GM23338 (cell line): ENCODE measurements around the gene TP73. TPM values are rescaled to one million over a fixed set of nuclear protein-coding genes. Genes with fewer than 3 reads are reported as not detected.

ENCODE experiments used
- ATAC-seq: fragments of 200-7000 bp; cut with Tn5 transposase; 3 replicates; pipeline ENCODE4 v1.9.1; 2020
- DNase-seq: peaks from one replicate; pipeline ENCODE4 v3.0.0-alpha.2; 2015; ENCODE audit warnings: low spot score
- H2AFZ ChIP-seq: fragments of 200-600 bp; sonication (generic); 2 replicates; pipeline ENCODE4 v1.8.0; 2016; ENCODE audit warnings: antibody characterized with exemption, mild to moderate bottlenecking, moderate library complexity
- H3F3A ChIP-seq: fragments of 200-600 bp; sonication (generic); replicated peaks from 2 replicates; pipeline ENCODE4 v1.8.0; 2017; ENCODE audit warnings: antibody characterized with exemption, mixed run types, low read depth
- H3K27ac ChIP-seq: fragments of 200-600 bp; sonication (generic); 2 replicates; pipeline ENCODE4 v1.6.1; 2016; ENCODE audit warnings: low read depth
- H3K27me3 ChIP-seq: fragments of 200-600 bp; sonication (generic); 2 replicates; pipeline ENCODE4 v1.8.0; 2016; ENCODE audit warnings: mild to moderate bottlenecking, mixed run types, moderate library complexity; ENCODE audit not compliant: insufficient read depth
- H3K36me3 ChIP-seq: fragments of 200-600 bp; sonication (generic); 2 replicates; pipeline ENCODE4 v1.8.0; 2016; ENCODE audit warnings: mild to moderate bottlenecking; ENCODE audit not compliant: insufficient read depth
- H3K4me1 ChIP-seq: fragments of 200-600 bp; sonication (generic); 2 replicates; pipeline ENCODE4 v1.8.0; 2016; ENCODE audit warnings: mild to moderate bottlenecking, moderate library complexity; ENCODE audit not compliant: insufficient read depth
- H3K4me2 ChIP-seq: fragments of 200-600 bp; sonication (generic); 2 replicates; pipeline ENCODE4 v1.7.1; 2017; ENCODE audit warnings: mixed run types
- H3K4me3 ChIP-seq: fragments of 200-600 bp; sonication (generic); 2 replicates; pipeline ENCODE4 v1.6.1; 2016; ENCODE audit warnings: mixed run types
- H3K79me2 ChIP-seq: fragments of 200-600 bp; sonication (generic); replicated peaks from 2 replicates; pipeline ENCODE4 v1.8.0; 2017; ENCODE audit warnings: mild to moderate bottlenecking; ENCODE audit not compliant: insufficient read depth
- H3K9me2 ChIP-seq: fragments of 200-600 bp; sonication (generic); 2 replicates; pipeline ENCODE4 v1.8.0; 2017; ENCODE audit not compliant: insufficient read depth
- H4K20me1 ChIP-seq: fragments of 200-600 bp; sonication (generic); replicated peaks from 2 replicates; pipeline ENCODE4 v1.8.0; 2017; ENCODE audit warnings: mild to moderate bottlenecking; ENCODE audit not compliant: insufficient read depth
- H3K27ac Mint-ChIP-seq: 2 replicates; pipeline ENCODE4 v1.8.0; 2020; ENCODE audit warnings: inconsistent platforms, mild to moderate bottlenecking, moderate library complexity, mixed read lengths
- H3K27me3 Mint-ChIP-seq: 3 replicates; pipeline ENCODE4 v1.8.0; 2022; ENCODE audit warnings: low read depth, mild to moderate bottlenecking, moderate library complexity, mixed read lengths, inconsistent platforms; ENCODE audit not compliant: insufficient read depth, poor library complexity
- H3K36me3 Mint-ChIP-seq: 3 replicates; pipeline ENCODE4 v1.8.0; 2021; ENCODE audit warnings: low read depth, mild to moderate bottlenecking, inconsistent platforms, moderate library complexity, mixed read lengths
- H3K4me1 Mint-ChIP-seq: 3 replicates; pipeline ENCODE4 v1.8.0; 2020; ENCODE audit warnings: mild to moderate bottlenecking, inconsistent platforms, mixed read lengths
- H3K4me3 Mint-ChIP-seq: 3 replicates; pipeline ENCODE4 v1.8.0; 2021; ENCODE audit warnings: moderate library complexity, mild to moderate bottlenecking, inconsistent platforms, mixed read lengths
- H3K9me3 Mint-ChIP-seq: 3 replicates; pipeline ENCODE4 v1.8.0; 2020; ENCODE audit warnings: moderate library complexity, mild to moderate bottlenecking, inconsistent platforms, mixed read lengths
- CREB1 ChIP-seq: fragments of 250-450 bp; sonication (Bioruptor Pico); IDR thresholded peaks from 2 replicates; pipeline ENCODE4 v1.5.0; 2020; ENCODE audit warnings: low read depth, mild to moderate bottlenecking, moderate library complexity
- ETS1 ChIP-seq: IDR thresholded peaks from 2 replicates; pipeline ENCODE4 v1.6.1; 2016; ENCODE audit warnings: antibody characterized with exemption
- EZH2 ChIP-seq: fragments of 200-600 bp; sonication (generic); IDR thresholded peaks from one replicate; pipeline ENCODE4 v1.8.0; 2017; ENCODE audit warnings: antibody characterized with exemption, mild to moderate bottlenecking, low read depth; ENCODE audit not compliant: unreplicated experiment
- EZH2phosphoT487 ChIP-seq: fragments of 200-600 bp; sonication (generic); IDR thresholded peaks from one replicate; pipeline ENCODE4 v1.8.1; 2018; ENCODE audit warnings: antibody characterized with exemption; ENCODE audit not compliant: unreplicated experiment
- JUNB ChIP-seq: IDR thresholded peaks from one replicate; pipeline ENCODE4 v1.6.1; 2016; ENCODE audit warnings: antibody characterized with exemption; ENCODE audit not compliant: unreplicated experiment
- NANOG ChIP-seq: IDR thresholded peaks from 2 replicates; pipeline ENCODE4 v1.6.1; 2016; ENCODE audit warnings: antibody characterized with exemption, borderline replicate concordance
- POLR2AphosphoS5 ChIP-seq: IDR thresholded peaks from 2 replicates; pipeline ENCODE4 v1.6.1; 2016; ENCODE audit warnings: antibody characterized with exemption, low read depth
- REST ChIP-seq: IDR thresholded peaks from one replicate; pipeline ENCODE4 v1.6.1; 2018; ENCODE audit warnings: antibody characterized with exemption; ENCODE audit not compliant: unreplicated experiment
- STAT1 ChIP-seq: IDR thresholded peaks from one replicate; pipeline ENCODE4 v1.6.1; 2016; ENCODE audit warnings: antibody characterized with exemption; ENCODE audit not compliant: unreplicated experiment
- ZNF114 ChIP-seq: fragments of 250-450 bp; sonication (Bioruptor Pico); IDR thresholded peaks from 2 replicates; pipeline ENCODE4 v1.5.0; 2020; ENCODE audit warnings: mild to moderate bottlenecking, moderate library complexity
- ZNF331 ChIP-seq: fragments of 250-450 bp; sonication (Bioruptor Pico); IDR thresholded peaks from 2 replicates; pipeline ENCODE4 v1.5.0; 2020; ENCODE audit warnings: low read depth, mild to moderate bottlenecking, moderate library complexity
- ZNF462 ChIP-seq: fragments of 250-450 bp; sonication (Bioruptor Pico); IDR thresholded peaks from 2 replicates; pipeline ENCODE4 v1.5.0; 2020; ENCODE audit warnings: mild to moderate bottlenecking, moderate library complexity
- polyA plus RNA-seq: library from polyadenylated mRNA; unstranded; fragments of >200 nt; fragmentation: Nextera tagmentation; extraction: Ambion mirVana; gene quantifications from 2 replicates; pipeline ENCODE4 v1.2.1, GENCODE V29; 2016
- total RNA-seq: library from RNA; depleted of rRNA; stranded (reverse); fragments of >200 nt; shearing (Covaris generic); gene quantifications from 2 replicates; pipeline ENCODE4 v1.2.3, GENCODE V29; 2014
- TF ChIP-seq, protein P1 (sequence below), 2 experiments: fragments of 200-600 bp in 1 of 2; sonication (generic) in 1 of 2; conservative IDR thresholded peaks; 2 replicates each; pipeline versions ENCODE4 v1.5.1 to v1.6.1; 2016 to 2017; ENCODE audit warnings: antibody characterized with exemption in 2 of 2, low read depth in 2 of 2, mild to moderate bottlenecking in 2 of 2, moderate library complexity in 1 of 2

Gene TP73
- total and polyA plus RNA-seq, 2 experiments from 2014 or later: 1.4 to 3.4 TPM

DNA sequence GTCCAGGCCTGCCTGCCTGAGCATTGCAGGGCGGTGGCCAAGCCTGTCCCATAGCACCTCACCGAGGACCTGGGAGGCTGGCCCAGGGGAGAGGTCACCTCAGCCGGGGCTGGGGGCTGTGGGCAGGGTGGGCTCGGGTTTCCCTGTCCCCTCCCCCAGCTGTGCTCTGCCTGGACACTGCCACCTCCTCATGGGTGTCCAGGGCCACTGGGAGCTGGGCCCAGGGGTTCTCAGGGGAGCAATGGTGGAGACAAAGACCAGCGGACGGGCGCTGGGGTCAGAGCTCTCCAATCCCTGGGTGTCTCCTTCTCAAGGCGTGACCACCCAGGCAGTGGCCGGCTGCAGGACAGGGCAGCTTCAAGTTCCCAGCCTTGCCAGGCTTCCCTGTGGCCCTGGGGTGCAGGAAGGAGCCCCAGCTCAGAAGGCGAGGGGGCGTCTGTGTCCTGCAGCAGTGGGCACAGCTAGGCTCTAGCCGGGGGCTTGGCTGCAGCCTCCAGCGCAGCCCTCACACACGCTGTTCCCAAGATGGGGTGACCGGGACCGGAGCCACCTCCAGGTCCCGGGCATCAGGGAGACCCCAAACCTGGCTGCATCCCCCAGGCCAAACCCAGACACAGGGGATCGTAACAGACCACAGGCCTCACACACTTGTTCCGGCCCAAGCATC lies 29.0 kb downstream of the TP73 start:
- TF ChIP-seq CREB1 (CRISPR knock-in tag): no peak
- no peak for TF ChIP-seq ZNF462 (CRISPR knock-in tag)
- TF ChIP-seq ETS1: no peak
- no peak for TF ChIP-seq NANOG
- no peak for TF ChIP-seq ZNF331 (CRISPR knock-in tag)
- no peak for TF ChIP-seq ZNF114 (CRISPR knock-in tag)
- TF ChIP-seq, protein P1, sequence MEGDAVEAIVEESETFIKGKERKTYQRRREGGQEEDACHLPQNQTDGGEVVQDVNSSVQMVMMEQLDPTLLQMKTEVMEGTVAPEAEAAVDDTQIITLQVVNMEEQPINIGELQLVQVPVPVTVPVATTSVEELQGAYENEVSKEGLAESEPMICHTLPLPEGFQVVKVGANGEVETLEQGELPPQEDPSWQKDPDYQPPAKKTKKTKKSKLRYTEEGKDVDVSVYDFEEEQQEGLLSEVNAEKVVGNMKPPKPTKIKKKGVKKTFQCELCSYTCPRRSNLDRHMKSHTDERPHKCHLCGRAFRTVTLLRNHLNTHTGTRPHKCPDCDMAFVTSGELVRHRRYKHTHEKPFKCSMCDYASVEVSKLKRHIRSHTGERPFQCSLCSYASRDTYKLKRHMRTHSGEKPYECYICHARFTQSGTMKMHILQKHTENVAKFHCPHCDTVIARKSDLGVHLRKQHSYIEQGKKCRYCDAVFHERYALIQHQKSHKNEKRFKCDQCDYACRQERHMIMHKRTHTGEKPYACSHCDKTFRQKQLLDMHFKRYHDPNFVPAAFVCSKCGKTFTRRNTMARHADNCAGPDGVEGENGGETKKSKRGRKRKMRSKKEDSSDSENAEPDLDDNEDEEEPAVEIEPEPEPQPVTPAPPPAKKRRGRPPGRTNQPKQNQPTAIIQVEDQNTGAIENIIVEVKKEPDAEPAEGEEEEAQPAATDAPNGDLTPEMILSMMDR (conservative IDR thresholded peaks at IDR 0.05; ENCODE audit: low read depth in 2 of 2): no peak
- no peak for TF ChIP-seq POLR2AphosphoS5
- no peak for TF ChIP-seq REST
- no peak for TF ChIP-seq EZH2
- TF ChIP-seq STAT1: no peak
- TF ChIP-seq JUNB: no peak
- no peak for TF ChIP-seq EZH2phosphoT487
- Histone ChIP-seq H3K27ac (no peak overlapping the region), H3K27me3 (no peaks in the 10 kb centered on the region), H2AFZ (no peak overlapping the region), H3K79me2 (no peaks in the 10 kb centered on the region), H3F3A (no peaks in the 10 kb centered on the region), H3K4me1 (peaks cover 3% of the 10 kb centered on the region; the same call in 1 of the 2 replicates), H3K9me2 (no peaks in the 10 kb centered on the region), H3K4me2 (no peak overlapping the region), H3K4me3 (no peak overlapping the region), H4K20me1 (no peaks in the 10 kb centered on the region), H3K36me3 (no peaks in the 10 kb centered on the region)
- Mint-ChIP-seq H3K36me3 (no peaks in the 10 kb centered on the region; the same call in 2 of the 3 replicates), H3K4me3 (no peak overlapping the region), H3K4me1 (peaks cover 9% of the 10 kb centered on the region), H3K27me3 (peaks cover 39% of the 10 kb centered on the region), H3K27ac (no peak overlapping the region), H3K9me3 (no peaks in the 10 kb centered on the region; the same call in 1 of the 3 replicates)
- DNase-seq: no peak
- ATAC-seq: no peak
